SK-N-DZ (cell line): ENCODE results near the gene C22orf39.
"Not testable (repeated sequence)": the region's sequence is repeated elsewhere in the genome, so short reads cannot be mapped to it uniquely, and the experiment has no call there.

Source experiments
- DNase-seq: peaks from one replicate; pipeline ENCODE4 v3.0.0-alpha.2; 2015; ENCODE audit warnings: low spot score

The C22orf39 gene

GRCh38 chr22:19454156-19454555 is 6.6 kb upstream of the C22orf39 start:
- DNase-seq: no peak

GRCh38 chr22:19453718-19454117 is 6.2 kb upstream of the C22orf39 start:
- no peak for DNase-seq

- no peak for DNase-seq
These were observed 4.1 kb upstream of the C22orf39 start for GRCh38 chr22:19451570-19451969.

GRCh38 chr22:19450363-19451175 is 3.1 kb upstream of the C22orf39 start:
- no peak for DNase-seq

- no peak for DNase-seq
These were observed 1.9 kb upstream of the C22orf39 start for GRCh38 chr22:19449422-19449767.

GRCh38 chr22:19448739-19449421 is 1.4 kb upstream of the C22orf39 start:
- DNase-seq: no peak

GRCh38 chr22:19448076-19448607 is 631 bp upstream of the C22orf39 start:
- peak; percentile 78 for DNase-seq

- no peak for DNase-seq
These were observed 745 bp downstream of the C22orf39 start for GRCh38 chr22:19446603-19447329.

GRCh38 chr22:19445279-19445982 is 2.1 kb downstream of the C22orf39 start:
- not testable (repeated sequence) for DNase-seq

GRCh38 chr22:19443544-19444211 is 3.8 kb downstream of the C22orf39 start:
- DNase-seq: no peak

GRCh38 chr22:19442166-19442565 is 5.3 kb downstream of the C22orf39 start:
- DNase-seq: no peak

- no peak for DNase-seq
These were observed 6.9 kb downstream of the C22orf39 start for GRCh38 chr22:19440411-19441195.

- no peak for DNase-seq
These were observed 9.2 kb downstream of the C22orf39 start for GRCh38 chr22:19438298-19438697.

- DNase-seq: not testable (repeated sequence)
These were observed 10.9 kb downstream of the C22orf39 start for GRCh38 chr22:19436444-19437161.

- DNase-seq: no peak
These were observed 12.5 kb downstream of the C22orf39 start for GRCh38 chr22:19434829-19435580.

- DNase-seq: no peak
These were observed 13.1 kb downstream of the C22orf39 start for GRCh38 chr22:19434401-19434800.

GRCh38 chr22:19432133-19432851 is 15.2 kb downstream of the C22orf39 start, which contains the start of gene MRPL40:
Gene MRPL40, plus strand, starts transcription at chr22:19432545. Its CDS starts 10 bp downstream, at chr22:19432555.
- peak; percentile 92 for DNase-seq

- peak; percentile 77 for DNase-seq
These were observed 15.8 kb downstream of the C22orf39 start, which contains the start of gene HIRA for GRCh38 chr22:19431649-19432132. Gene HIRA, minus strand, starts transcription at chr22:19431733. Its CDS starts 257 bp downstream, at chr22:19431476.
